COLO668 (cell line): ENCODE results near the gene CAPN14.

ENCODE experiments used
- DNase-seq: peaks from one replicate; lab custom pipeline; 2025; ENCODE audit not compliant: unreplicated experiment; lab: John Stamatoyannopoulos, UW

Gene CAPN14, protein sequence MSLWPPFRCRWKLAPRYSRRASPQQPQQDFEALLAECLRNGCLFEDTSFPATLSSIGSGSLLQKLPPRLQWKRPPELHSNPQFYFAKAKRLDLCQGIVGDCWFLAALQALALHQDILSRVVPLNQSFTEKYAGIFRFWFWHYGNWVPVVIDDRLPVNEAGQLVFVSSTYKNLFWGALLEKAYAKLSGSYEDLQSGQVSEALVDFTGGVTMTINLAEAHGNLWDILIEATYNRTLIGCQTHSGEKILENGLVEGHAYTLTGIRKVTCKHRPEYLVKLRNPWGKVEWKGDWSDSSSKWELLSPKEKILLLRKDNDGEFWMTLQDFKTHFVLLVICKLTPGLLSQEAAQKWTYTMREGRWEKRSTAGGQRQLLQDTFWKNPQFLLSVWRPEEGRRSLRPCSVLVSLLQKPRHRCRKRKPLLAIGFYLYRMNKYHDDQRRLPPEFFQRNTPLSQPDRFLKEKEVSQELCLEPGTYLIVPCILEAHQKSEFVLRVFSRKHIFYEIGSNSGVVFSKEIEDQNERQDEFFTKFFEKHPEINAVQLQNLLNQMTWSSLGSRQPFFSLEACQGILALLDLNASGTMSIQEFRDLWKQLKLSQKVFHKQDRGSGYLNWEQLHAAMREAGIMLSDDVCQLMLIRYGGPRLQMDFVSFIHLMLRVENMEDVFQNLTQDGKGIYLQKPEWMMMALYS

DNA sequence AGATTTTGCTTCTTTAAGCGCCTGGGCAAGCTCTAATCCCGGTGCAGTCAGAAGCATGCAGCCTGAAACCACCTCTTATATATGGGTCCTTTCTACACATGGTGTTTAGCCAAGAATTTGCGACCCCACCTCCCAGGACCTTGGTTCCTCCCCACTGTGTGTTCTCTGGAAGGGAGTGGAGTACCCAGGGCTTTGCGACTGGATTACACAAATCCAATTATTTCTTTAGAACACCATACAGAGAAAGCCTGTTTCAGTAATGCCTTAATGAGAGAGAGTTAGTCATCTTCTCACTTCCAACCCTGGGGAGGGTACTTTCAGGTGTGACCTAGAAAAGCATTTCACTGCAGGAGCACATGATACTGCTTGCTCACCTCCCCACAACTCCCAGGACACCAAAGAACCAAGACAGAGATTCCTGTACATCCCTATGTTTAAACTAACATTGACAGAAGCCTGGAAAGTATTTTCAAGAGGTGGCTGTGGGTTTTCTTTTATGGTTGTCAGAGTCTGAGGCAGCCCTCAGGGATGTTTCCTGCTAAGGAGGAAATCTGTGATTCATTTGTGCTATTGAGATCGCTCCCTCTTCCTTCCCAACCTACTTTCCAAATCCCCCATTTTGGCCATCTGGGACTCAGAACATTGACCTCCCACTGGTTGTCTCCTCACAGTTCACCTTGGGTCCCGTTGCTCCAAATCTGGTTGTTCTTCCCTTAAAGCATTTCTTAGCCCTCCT lies at the start of gene CAPN14:
Gene CAPN14, minus strand, starts transcription at position 51 of the 736 bp plus-strand sequence. CDS start 12,068 bp downstream, outside the sequence.
- DNase-seq: no peak

DNA sequence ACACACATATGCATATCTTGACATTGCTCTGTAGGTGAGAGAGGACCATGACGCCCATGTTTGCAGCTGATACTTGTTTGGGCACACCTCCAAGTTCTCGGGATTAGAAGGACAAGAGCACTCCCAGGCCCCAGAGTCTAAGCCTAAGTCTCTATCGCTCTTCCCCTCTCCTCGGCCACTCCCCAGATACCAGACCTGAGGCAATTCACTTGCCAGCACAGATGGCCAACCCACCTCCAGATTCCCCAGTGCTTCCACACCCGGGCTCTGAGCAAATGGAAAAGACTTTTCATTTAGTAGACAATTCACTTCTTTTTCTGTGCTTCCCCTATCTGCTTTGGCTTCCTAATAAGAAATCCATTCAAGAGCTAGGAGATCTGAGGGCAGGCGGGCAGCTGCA lies 49.5 kb upstream of the CAPN14 start:
- DNase-seq: no peak

DNA sequence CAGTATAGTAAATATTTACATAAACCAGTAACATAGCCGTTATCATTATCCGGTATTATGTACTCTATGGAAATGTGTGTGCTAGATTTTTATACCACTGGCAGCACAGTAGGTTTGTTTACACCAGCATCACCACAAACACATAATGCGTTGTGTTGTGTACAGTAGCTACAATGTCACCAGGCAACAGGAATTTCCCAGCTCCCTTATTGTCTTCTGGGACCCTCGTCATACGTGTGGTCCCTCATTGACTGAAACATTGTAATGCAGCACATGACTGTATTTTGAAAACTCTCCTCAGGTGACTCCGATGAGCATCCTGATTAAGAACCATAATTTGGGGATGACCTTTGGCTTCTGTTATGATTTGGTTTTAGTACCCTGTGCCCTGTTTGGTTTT lies 47.9 kb upstream of the CAPN14 start:
- DNase-seq: no peak

DNA sequence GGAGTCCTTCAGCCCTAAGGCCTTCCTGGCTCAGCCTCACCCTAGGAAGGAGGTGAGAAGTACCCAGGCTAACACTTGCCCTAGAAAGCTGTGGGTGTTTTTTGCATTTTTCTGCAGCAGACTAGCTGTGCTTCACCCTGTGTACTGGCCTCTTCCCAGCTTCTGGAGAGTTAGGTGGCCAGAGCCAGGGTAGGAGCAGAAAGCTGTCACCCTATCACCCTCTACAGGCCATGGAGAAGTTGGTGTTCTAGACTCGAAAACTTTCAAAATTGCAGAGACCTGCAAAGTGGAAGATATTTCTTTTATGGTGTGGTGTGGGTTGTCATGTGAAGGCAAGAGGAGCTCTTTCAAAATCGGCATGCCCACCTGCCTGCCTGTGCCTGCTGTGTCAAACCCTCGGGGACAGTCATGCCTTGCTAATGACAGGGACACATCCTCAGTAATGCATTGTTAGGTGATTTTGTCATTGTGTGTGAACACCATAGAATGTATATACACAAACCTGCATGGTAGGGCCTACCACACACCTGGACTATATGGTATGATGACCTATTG lies 46.4 kb upstream of the CAPN14 start:
- no peak for DNase-seq

DNA sequence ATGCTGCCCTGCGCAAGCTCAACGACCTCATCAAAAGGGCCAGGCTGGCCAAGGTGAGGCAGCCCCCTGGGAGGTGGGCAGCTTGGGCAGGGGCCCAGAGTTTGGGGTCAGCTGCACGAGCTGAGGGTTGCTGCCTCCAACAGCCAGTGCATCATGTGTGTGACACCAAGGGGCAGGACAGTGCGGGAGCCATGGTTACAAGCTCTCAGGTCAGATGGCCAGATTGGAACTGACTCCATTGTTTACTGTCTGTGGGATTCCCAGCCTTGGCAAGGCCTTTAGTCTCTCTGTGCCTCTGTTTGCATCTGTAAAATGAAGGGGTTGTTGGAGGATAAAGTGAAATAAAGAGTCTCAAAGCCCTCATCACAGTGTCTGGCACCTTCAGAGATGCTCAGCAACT lies 43.6 kb upstream of the CAPN14 start:
- no peak for DNase-seq

DNA sequence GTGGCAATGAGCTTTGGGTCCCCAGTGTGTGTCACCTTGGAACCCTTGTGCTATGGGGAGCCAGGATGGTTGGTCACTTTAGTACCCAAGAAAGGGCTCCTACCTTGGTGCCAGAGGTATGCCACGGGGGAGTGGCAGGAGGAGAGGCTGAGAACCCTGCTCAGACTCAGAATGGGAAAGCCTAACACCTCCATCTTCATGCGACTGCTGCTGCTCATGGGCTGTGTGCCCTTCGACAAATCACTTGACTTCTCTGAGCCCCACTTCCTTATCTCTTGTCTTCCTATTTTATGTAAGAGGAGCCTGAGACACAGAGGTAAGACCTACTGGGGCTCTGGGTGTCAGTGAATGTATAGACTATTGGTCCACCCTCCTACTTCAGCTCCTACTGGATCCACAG lies 41.8 kb upstream of the CAPN14 start:
- no peak for DNase-seq

DNA sequence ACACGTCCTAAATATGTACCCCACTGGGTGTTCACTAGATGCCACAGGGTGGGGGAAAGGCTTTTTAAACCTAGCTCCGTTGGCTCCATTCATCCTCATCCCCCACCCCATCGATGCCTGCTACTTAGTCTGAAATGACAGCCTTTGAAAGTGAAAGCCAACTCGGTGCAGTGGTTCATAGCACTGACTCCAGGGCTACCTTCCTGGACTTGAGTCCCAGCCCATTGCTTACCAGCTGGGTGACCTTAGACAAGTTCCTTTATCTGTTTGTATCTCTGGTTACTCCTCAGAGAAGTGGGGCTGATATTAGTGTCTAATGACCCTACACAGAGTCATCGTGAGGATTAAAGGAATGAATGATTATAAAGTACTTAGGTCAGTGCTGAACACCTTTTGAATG lies 41.0 kb upstream of the CAPN14 start:
- no peak for DNase-seq

DNA sequence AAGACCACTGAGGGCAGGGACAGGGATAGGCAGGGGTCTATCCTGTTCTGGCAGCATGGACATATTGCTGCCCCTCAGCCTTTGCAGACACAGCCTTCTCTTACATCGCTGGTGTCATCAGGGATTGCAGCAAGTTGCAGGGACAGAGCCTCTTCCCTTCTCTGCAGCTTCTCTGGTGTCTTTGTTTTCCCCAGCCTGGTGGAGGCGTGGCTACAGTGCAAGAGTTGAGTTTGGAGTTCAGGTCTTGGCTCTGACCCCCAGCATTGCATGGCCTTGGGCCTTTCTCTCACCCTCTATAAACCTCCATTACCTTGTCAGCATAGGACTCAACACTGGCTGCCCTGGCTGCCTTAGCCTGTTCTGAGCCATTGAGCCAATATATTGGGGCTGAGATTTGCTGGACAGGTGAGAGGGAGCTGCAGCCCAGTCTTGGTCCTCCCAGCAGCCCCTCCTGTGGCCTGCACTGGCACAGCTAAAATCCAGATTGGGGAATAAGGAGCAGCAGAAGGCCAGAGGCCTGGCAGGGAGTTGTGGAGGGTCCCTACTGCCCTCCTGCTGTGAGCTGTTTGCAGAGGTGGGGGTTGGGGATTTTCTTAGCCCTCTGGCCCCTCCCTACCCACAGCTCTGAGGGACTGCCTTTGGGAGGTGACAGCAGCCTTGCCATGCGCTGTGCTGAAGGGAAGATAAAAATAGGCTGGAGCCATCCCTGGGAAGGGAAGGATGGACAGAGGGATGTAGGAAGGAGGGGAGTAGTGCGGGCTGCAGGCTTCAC lies 39.5 kb upstream of the CAPN14 start:
- DNase-seq: peak; percentile 73

DNA sequence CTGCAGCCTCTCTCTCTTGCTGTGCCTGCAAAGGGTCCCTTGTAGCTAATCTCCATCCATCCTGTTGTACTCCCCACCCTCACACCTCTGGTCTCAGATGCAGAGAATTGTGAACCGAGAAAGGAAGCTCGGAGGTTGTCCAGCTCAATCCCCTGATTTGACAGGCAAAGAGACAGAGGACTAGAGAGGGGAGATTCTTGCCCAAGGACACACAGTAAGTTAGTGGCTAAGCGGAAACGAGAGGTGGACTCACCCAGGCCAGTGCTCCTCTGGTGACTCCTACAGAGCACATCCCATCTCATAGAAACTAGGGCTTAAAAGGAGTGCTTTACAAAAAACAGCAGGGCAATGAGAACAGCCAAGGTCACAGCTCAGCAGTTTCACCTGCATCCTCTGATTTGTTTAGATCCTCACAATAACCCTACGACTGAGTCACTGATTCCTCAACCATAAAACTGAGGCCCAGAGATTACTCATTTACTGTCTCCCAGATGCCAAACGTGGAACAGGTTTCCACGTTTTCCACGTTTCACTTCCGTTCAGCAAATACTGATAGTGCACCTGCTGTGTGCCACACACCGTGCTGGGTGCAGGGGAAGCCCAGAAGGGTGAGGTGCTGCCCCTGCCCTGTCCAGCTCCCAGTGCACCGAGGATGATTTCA lies 38.7 kb upstream of the CAPN14 start:
- DNase-seq: peak; percentile 64

DNA sequence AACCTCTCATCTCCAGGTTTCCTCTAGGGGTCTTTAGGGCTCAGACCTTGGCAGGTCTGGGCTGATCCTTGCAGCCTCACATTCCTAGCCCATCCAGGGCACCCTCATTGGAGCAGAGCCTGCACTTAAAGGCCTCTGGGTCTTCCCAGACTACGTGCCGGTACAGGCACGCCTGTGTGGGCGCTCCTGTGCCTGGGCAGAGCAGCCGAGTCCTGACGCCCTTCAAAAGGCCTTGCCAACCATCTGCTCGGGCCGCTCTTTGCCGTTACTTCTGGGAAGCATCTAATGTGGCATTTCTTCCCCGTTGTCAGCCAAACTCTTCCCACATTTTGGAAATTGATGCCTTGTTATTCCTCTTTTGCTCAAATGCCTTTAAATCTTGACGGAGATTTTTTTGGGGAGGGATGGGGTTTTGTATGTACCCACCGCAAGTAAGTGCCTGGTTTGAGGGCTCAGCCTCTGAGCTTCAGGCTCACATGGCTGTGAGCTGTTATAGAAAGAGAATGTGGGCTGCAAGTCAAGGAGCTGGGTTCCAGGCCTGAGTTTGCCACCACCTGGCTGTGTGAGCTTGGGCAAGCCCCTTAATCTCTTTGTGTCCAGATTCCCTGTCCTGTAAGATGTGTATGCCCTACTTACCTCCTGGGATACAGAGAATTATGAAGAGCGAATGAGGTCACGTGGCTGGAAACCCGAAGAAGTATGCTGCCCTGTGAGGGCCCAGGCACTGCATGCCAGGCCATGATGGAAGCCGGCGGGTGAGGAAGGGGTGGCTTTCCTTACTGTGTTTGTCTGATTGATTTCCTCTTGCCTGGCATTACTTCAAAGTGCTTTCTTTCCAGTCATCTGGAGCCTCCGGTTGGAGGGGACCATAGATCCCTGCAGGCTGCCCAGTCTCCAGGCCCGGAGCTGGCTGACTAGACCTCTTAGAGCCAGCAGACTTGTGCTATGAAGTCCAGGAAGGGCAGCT lies 37.2 kb upstream of the CAPN14 start:
- no peak for DNase-seq

DNA sequence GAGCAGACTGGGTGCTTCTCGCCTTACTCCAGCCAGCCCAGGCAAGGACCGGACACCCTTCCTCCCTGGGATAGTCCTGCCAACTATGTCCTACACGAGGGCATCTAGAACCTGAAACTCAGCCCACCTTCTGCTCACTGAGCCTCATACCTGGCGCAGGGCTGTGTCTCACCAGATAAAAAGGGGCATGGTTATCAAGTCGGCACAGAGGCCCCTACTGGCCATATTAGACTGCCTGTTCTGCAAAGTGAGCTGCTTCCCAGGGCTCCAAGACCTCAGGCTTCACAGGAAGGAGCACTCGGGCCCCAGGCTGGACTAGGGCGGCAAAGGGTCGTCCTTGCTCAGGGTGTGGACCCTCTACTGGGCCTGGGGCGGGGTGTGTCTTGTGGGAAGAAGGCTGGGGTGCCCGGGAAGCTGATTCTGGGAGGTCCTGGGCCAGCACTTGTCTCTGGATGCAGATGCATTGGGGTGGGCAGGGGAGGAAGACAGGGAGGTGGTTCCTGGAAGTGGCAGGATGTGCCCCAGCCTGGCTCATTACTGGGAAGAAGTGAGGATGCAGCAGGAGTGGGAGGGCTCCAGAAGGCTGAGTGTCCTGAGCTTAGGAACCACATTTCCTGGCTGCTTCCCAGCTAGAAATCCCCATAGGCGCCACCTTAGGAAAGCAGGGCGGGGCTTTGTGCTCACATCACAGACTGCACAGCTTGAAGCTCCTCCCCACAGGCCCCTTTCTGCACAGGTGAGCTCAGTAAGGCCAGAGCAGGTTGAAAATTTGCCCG lies 36.2 kb upstream of the CAPN14 start:
- peak; percentile 68 for DNase-seq

DNA sequence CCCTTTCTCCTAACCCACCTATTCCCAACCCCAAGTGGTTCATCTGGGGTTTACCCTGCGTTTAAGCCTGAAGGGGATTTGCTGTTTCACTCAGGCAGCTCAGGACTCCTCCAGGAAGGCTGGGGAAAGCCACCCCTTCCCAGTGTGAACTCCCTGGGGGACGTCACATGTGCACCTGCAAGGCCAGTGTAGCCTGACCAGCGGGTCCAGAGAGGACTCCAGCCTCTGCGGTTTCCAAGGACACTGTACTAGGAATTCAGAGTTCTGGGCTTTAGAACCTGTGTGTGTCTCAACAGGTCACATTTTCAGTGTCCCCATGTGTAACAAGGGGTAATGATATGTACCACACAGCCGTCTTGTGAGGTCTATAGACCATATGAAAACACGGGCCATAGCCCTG lies 34.5 kb upstream of the CAPN14 start:
- DNase-seq: no peak

DNA sequence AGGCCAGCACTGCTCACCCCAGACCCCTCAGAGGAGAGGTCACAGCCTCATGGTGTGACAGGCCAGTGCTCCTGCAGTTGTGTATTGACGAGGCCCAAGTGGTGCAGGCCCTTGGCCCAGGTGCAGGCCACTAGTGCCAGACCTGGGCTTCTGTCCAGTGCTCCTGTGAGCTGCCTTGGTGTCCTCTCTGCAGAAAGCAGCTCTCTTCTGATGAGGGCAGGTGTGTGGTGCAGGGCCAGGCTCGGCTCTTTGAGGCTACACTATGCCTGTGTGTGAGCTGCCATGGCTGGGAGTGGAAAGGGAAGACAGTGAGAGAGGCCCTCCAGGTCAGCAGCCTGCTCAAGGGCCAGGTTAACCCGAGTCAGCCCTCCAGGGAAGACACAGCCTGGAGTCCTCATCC lies 33.7 kb upstream of the CAPN14 start:
- no peak for DNase-seq

DNA sequence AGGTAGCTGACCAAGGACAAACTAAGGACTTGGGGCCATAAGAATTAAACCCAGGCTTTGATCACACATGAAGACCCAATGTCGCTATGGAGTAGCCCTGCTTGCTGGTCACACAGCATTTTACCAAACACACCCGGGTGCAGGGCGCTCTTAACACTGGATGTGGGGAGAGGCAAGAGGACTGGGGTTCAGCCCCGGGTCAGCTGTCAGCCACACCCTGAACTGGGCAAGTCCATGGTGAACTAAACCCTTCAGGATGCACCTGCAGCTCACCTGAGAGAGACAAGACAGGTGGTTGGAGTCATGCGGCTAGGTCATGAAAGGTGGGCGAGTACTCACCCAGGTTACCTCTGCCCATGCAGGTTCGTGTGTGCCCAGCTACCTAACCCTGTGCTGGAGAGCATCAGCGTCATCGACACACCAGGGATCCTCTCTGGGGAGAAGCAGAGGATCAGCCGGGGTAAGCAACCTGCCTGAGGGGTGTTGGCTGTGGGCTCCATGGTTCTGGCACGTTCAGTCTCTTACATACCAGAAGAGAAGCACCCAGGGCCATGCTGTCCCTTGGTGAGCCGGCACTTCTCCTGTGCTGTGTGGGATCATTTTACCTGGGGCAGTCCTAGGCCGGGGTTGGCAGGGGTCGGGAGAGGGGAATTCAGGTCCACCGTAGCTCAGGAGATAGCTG lies 31.8 kb upstream of the CAPN14 start:
- no peak for DNase-seq

DNA sequence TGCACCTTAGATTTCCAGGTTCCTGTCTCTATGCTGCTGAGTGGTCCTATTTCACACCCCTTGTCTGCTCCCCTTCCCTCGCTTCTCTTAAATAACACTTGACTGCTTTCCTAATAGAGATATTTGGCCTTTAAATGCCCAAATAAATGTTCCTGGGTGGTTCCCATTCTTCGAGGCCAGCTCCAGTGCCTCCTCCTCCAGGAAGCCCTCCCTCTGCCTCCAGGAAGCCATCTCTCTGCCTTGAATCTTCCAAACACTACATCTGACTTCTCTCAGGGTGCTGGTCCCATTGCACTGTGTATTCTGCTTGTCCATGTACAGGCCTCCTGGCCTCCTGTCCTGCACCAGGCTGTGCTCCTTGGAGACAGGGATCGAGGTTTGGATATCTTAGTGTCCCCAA lies 30.8 kb upstream of the CAPN14 start:
- DNase-seq: no peak

DNA sequence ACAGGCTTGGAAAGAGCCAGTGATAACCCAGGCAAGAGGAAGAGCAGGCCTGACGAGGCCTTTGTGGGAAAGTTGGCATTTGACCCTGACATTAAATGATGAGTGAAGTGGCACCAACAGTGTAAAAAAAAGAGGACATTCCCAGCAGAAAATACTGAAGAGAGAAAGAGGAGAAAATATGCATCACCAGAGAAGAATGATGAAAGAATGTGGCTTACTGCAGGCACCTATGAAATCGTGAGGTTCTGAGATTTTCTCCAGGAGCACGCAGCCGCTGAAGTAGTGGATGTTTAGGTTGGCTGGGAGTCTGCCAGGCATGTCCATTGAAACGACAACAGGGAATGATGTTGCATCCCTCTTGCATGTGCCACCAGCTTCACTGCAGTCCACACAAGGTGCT lies 30.4 kb upstream of the CAPN14 start:
- DNase-seq: no peak

DNA sequence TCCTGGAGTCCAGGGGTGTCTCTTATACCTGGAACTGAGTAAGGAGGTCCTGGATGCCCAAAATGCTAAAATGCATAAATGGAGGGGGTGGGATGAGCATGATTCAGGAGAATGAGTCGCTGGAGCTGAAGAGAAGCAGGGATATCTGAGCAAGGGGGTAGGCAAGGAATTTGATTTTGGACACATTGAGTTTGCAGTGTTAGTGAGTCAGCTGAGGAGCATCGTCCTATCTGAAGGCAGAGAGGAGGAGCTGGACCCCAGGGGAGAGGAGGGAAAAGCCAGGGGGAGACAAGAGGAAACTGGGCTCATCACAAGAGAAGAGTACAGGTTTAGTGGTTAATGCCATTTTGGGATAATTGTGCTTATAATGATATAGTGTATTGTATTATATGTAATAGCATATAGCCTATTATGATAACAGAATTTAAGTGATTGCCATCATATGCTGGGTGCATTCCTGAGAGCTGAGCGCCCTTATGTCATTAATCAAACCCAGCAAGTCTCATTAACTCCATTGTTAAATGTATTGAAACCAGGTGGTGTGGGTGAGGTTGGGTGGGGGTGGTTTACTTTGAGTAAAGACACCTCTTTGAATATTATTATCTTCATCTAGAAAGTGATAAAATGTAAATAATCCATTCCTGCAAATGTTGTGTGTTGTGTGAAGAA lies 29.0 kb upstream of the CAPN14 start:
- no peak for DNase-seq
